Measurements from ENCODE around the gene KRT2.

GRCh38 chr12:52673217-52673616, 21.2 kb upstream of the KRT2 start:
- TF ChIP-seq CTCF (IDR thresholded peaks at IDR 0.05; ENCODE audit: control extremely low read depth in 1 of 3, insufficient read depth in 1 of 3, low read depth in 1 of 3, low read length in 3 of 3) (no peak), ATF2 (IDR thresholded peaks at IDR 0.05; ENCODE audit: low read length) (no peak), TBP (IDR thresholded peaks at IDR 0.05; ENCODE audit: low read depth, low read length) (no peak), EP300 (IDR thresholded peaks at IDR 0.05; ENCODE audit: borderline replicate concordance in 1 of 2, low read depth in 2 of 2, low read length in 2 of 2) (no peak)
